Activated CD8-positive, alpha-beta memory T cell treated with anti-CD3 and anti-CD28 coated beads for 4 hours (primary cell): ENCODE measurements around the gene SUMF1.
A peak's percentile ranks its signal among the peaks of the same experiment; 100 is the strongest.

Experiments
- DNase-seq, 2 donors: peaks; one replicate each; pipeline ENCODE4 v3.0.0-alpha.2; 2020; ENCODE audit warnings: low read depth in 2 of 2

Gene SUMF1

GRCh38 chr3:4416427-4416945 lies 50.6 kb downstream of the SUMF1 start:
- DNase-seq = no peak

- DNase-seq = no peak
Measured at GRCh38 chr3:4413467-4413866, 53.6 kb downstream of the SUMF1 start.

- DNase-seq = no peak
Measured at GRCh38 chr3:4411833-4412232, 55.2 kb downstream of the SUMF1 start.

GRCh38 chr3:4411236-4411635 lies 55.8 kb downstream of the SUMF1 start:
- no peak for DNase-seq

DNA sequence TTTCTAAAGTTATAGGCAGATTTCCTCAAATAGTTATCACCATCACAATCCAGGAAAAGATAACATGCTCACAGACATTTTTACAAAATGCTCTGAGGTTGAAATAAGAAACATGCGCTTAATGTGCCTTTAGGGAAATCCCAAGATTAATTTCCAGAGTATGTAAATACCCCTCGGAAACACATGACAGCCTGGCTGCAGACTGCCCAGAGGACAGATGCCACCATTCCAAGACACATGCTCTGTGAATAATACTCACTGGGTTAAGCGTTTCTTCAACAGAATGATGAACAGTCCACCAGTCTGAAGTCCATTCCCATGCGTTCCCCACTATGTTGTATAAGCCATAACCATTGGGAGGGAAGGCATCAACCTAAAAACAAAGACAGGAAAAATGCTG lies 56.5 kb downstream of the SUMF1 start:
- DNase-seq = no peak

- DNase-seq = no peak
Measured at GRCh38 chr3:4409971-4410573, 57.0 kb downstream of the SUMF1 start.

- no peak for DNase-seq
Measured at GRCh38 chr3:4409415-4409814, 57.7 kb downstream of the SUMF1 start.

DNA sequence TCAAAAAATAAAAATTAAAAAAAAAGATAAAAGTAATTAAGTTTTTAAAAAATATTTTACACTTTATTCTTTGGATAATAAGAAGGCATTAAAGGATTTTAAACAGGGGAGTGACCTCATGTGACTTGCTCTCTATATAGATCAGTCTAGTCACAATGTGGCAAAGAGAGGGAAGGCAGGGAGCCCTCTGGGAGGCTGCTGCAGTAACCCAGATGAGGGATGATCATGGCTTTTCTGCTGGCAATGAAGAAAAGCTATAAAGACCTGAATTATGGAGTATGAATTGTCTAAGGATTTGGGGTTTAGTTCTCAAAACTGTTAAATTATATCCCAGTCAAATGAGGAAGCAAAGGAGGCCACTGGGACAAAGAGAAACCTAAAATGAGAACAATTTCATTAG lies 58.1 kb downstream of the SUMF1 start:
- DNase-seq = no peak

- DNase-seq = no peak
Measured at GRCh38 chr3:4407941-4408340, 59.1 kb downstream of the SUMF1 start.

DNA sequence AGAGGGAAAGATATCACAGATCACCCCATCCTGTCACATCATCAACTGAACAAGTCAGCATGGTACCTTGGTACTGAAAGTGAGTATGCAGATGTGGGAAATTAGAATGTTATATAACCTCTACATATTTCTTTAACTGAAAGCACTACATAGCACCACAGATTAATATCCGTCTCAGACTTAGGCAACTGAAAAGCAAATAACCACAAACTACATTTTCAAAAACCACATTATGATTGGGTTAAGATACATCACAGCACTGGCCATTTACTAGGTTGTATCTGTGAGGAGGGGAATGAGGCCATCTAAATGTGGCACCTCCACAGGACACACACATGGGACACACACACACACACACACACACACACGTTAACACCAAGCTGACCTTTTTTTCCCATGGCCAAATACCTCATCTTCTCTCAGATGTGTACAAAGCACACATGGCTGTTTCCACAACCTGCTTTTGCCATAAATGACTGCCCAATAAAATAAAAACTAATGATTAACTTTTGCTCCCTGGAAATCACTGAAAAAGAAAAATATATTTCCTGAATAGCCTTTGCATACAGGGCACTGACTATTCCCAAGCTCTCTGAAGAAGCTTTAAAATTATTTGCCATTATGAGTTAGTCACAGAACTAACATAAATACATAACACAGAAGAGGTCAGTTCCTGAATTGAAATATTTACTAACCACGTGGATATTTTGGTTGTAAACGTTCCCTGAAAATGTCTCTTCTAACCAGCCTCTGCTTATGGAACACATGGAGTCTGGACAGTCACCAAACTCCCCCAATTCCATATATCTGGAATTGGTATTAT lies 60.1 kb downstream of the SUMF1 start:
- no peak for DNase-seq

- no peak for DNase-seq
Measured at GRCh38 chr3:4404881-4405280, 62.2 kb downstream of the SUMF1 start.

DNA sequence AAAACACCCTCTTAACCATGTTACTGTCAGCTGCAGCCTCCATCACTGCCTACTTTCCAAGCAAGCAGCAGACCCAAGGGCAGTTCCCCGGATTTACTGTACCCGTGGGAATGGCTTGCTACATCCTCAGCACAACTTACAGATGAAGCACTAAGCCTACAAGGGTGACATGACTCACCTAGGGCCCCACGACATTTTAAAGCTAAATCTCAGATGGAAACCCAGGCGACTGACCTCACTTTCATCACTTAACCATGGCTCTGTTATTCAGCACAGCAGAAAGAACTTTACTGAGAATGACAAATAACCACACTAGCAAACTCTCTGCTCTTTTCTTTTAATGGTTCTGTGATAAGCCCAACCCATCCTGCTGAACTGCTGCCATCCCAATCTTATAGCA lies 65.6 kb downstream of the SUMF1 start:
- no peak for DNase-seq

GRCh38 chr3:4399476-4399875 lies 67.6 kb downstream of the SUMF1 start:
- DNase-seq = no peak

- no peak for DNase-seq
Measured at GRCh38 chr3:4398941-4399245, 68.2 kb downstream of the SUMF1 start.

DNA sequence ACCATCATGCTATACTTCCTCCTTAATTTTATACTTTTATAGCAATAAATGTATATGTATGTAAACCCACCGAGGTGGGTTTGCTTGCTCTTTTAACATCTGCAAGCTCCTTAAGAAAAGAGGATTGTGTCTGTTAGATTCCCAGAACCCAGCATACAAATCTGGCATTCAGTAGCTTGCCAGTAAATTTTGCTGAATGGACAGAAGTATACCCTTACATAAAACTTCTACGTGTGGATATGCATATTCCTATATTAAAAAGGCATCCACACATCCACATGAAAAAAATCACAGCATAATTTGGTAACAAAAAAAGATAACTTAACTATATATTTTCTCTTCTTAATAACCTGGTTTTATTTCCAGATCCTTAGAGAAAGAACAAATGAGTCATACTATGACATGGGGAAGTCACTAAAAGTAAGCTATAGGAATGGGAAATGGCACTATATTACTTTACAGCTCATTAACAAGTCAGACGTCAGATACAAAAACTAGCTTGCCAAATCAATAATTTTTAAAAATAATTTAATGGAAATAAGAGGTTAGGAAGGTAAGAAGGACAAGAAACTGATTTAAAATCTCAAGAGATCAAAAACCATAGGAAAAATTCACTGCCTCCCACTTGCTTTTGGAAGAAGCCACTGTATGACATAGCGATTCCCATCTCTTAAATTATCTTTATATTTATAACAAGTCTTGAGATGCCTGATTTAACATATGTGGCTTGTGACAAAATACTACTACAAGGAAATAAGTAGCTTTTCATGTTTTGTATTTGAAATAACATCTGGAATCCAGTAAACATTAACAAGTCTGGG lies 68.7 kb downstream of the SUMF1 start:
- DNase-seq = no peak

- DNase-seq = no peak
Measured at GRCh38 chr3:4397466-4397865, 69.6 kb downstream of the SUMF1 start.

- DNase-seq = no peak
Measured at GRCh38 chr3:4396542-4396941, 70.5 kb downstream of the SUMF1 start.

DNA sequence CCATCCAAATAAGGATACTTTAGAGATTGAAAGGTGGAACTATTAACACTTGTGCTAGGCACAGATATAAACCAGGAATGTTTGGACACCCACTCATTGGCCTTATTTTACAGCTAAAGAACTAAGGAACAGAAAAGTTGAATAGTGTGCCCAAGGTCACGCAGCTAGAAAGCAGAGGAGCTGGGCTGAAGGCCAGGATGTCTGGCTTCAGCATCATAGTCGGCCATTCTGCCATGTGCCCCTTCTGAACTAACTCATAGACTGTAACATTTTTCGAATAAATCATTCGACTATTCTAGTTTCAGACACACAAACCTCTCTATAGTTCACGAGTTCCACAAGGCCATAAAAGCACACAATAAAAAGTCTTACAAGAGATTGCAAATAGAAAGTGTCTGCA lies 71.1 kb downstream of the SUMF1 start:
- DNase-seq = no peak

GRCh38 chr3:4395448-4395847 lies 71.6 kb downstream of the SUMF1 start:
- no peak for DNase-seq

- no peak for DNase-seq
Measured at GRCh38 chr3:4394567-4394966, 72.5 kb downstream of the SUMF1 start.

DNA sequence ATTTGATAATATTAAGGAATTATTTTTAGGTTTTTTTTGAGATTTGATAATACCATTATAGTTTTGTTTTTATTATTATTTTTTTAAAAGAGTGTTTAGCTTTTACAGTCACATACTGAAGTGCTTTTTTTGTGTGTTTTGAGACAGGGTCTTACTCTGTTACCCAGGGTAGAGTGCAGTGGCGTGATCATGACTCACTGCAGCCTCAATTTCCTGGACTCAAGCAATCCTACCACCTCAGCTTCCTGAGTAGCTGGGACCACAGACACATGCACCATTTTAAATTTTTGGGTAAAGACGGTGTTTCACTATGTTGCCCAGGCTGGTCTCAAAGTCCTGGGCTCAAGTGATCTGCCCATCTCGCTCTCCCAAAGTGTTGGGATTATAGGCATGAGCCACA lies 73.0 kb downstream of the SUMF1 start:
- DNase-seq = peak; percentile 13 to 19

- no peak for DNase-seq
Measured at GRCh38 chr3:4392992-4393391, 74.1 kb downstream of the SUMF1 start.
